Caco-2 (cell line): ENCODE results near the gene MAP4K4. TPM values are rescaled to one million over a fixed set of nuclear protein-coding genes. Genes with fewer than 3 reads are reported as not detected.

Experiments used
- BruUV-seq: library from RNA; stranded (reverse); fragments of 400-500 nt; replicated peaks from 2 replicates; lab custom pipeline; 2021; lab: Mats Ljungman, UMichigan
- CTCF ChIA-PET: fragments of 300-600 bp; sonication (Branson Sonifier 250); formaldehyde crosslinking; loops from one replicate; lab custom pipeline; 2022; ENCODE audit warnings: antibody characterized with exemption; lab: Charles Lee
- POLR2A ChIA-PET: fragments of 300-600 bp; sonication (Branson Sonifier 250); formaldehyde crosslinking; loops from one replicate; lab custom pipeline; 2022; ENCODE audit warnings: antibody characterized with exemption; lab: Charles Lee
- DNase-seq, 2 experiments: peaks; one replicate each; pipeline versions ENCODE4 v3.0.0 to v3.0.0-alpha.2; 2020 to 2022
- H3K27me3 ChIP-seq: replicated peaks from 2 replicates; pipeline ENCODE4 v1.6.0; 2011; ENCODE audit warnings: low read length; ENCODE audit not compliant: control insufficient read depth, insufficient read depth
- H3K36me3 ChIP-seq: 2 replicates; pipeline ENCODE4 v1.5.1; 2011; ENCODE audit warnings: low read length; ENCODE audit not compliant: control insufficient read depth, insufficient read depth
- H3K4me1 ChIP-seq: fragments of 250-450 bp; sonication (Bioruptor Pico); 2 replicates; pipeline ENCODE4 v1.5.1; 2020; ENCODE audit warnings: mild to moderate bottlenecking
- H3K4me3 ChIP-seq: 2 replicates; pipeline ENCODE4 v1.5.1; 2011; ENCODE audit warnings: low read depth, mild to moderate bottlenecking, control low read depth, low read length
- H3K9me3 ChIP-seq: fragments of 250-450 bp; sonication (Bioruptor Pico); 2 replicates; pipeline ENCODE4 v1.5.1; 2020; ENCODE audit warnings: mild to moderate bottlenecking, moderate library complexity
- H3K27ac Mint-ChIP-seq: one replicate; pipeline ENCODE4 v1.8.0; 2022; ENCODE audit warnings: mixed read lengths; ENCODE audit not compliant: unreplicated experiment
- H3K27me3 Mint-ChIP-seq: one replicate; pipeline ENCODE4 v1.8.0; 2022; ENCODE audit warnings: mixed read lengths; ENCODE audit not compliant: insufficient read depth, unreplicated experiment
- H3K36me3 Mint-ChIP-seq: one replicate; pipeline ENCODE4 v1.8.0; 2022; ENCODE audit warnings: mild to moderate bottlenecking, mixed read lengths; ENCODE audit not compliant: insufficient read depth, unreplicated experiment
- H3K4me1 Mint-ChIP-seq: one replicate; pipeline ENCODE4 v1.8.0; 2022; ENCODE audit warnings: low read depth, mixed read lengths; ENCODE audit not compliant: unreplicated experiment
- H3K4me3 Mint-ChIP-seq: one replicate; pipeline ENCODE4 v1.8.0; 2022; ENCODE audit warnings: mild to moderate bottlenecking, moderate library complexity, mixed read lengths; ENCODE audit not compliant: unreplicated experiment
- H3K9me3 Mint-ChIP-seq: one replicate; pipeline ENCODE4 v1.8.0; 2022; ENCODE audit warnings: mixed read lengths; ENCODE audit not compliant: unreplicated experiment
- CTCF ChIP-seq, 2 experiments: fragments of 200-600 bp in 1 of 2; IDR thresholded peaks; 1 replicate in 1 of 2; 2 replicates in 1 of 2; pipeline versions ENCODE4 v1.5.1 to v1.8.0; 2011 to 2022; ENCODE audit warnings: antibody characterized with exemption in 1 of 2, control low read depth in 1 of 2, inconsistent platforms in 1 of 2, low read depth in 1 of 2, low read length in 1 of 2, mild to moderate bottlenecking in 1 of 2, moderate library complexity in 1 of 2; ENCODE audit not compliant: insufficient read depth in 1 of 2, severe bottlenecking in 1 of 2, unreplicated experiment in 1 of 2
- intact Hi-C: fragments of 100-400 bp; cut with micrococcal nuclease; formaldehyde crosslinking; loops from one replicate; pipeline ENCODE4 v1.10.0; 2022; ENCODE audit not compliant: unreplicated experiment
- total RNA-seq: library from RNA; stranded (reverse); gene quantifications from 2 replicates; pipeline ENCODE4 v1.2.3, GENCODE V29; 2022

MAP4K4 gene
- total RNA-seq, 1 experiment from 2014 or later = 257 TPM

DNA sequence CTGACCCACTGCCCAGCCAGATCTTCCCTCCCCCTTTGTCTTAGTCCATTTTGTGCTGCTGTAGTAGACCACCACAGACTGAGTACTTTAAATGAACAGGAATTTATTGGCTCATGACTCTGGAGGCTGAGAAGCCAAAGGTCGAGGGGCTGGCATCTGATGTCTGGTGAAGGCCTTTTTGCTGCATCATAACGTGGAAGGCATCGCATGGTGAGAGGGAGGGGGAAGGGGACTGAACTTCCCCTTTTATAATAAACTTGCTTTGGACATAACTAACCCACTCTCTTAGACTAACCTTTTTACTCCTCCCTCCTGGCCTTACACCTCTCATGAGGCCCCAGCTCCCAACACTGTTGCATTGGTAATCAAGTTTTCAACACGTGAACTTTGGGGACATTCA lies 83.8 kb downstream of the MAP4K4 start:
- no peaks in the 10 kb centered on the region for H3K9me3 ChIP-seq
- Mint-ChIP-seq H3K4me3 (no peak overlapping the region), H3K27me3 (no peaks in the 10 kb centered on the region), H3K9me3 (no peaks in the 10 kb centered on the region), H3K36me3 (peaks cover 48% of the 10 kb centered on the region), H3K27ac (no peak overlapping the region), H3K4me1 (peaks cover 44% of the 10 kb centered on the region)
- DNase-seq = no peak
- intact Hi-C loops = no loop called here
- no peak overlapping the region for H3K4me3 ChIP-seq
- ChIA-PET POLR2A (no interaction called here), CTCF (no interaction called here)
- no TSS peak for BruUV-seq
- no peak for TF ChIP-seq CTCF (IDR thresholded peaks at IDR 0.05; ENCODE audit: insufficient read depth in 1 of 2, low read depth in 1 of 2, low read length in 1 of 2, severe bottlenecking in 1 of 2, unreplicated experiment in 1 of 2)
- no peaks in the 10 kb centered on the region for H3K27me3 ChIP-seq
- H3K4me1 ChIP-seq = peaks cover 33% of the 10 kb centered on the region
- no peaks in the 10 kb centered on the region for H3K36me3 ChIP-seq

- no peak overlapping the region for H3K4me3 ChIP-seq
- Mint-ChIP-seq H3K4me3 (no peak overlapping the region), H3K9me3 (no peaks in the 10 kb centered on the region), H3K4me1 (peaks cover 44% of the 10 kb centered on the region), H3K27me3 (no peaks in the 10 kb centered on the region), H3K36me3 (peaks cover 53% of the 10 kb centered on the region), H3K27ac (peak overlapping the region; percentile 47)
- peaks cover 33% of the 10 kb centered on the region for H3K4me1 ChIP-seq
- no peak for DNase-seq
- ChIA-PET CTCF (no interaction called here), POLR2A (no interaction called here)
- intact Hi-C loops = no loop called here
- no peak for TF ChIP-seq CTCF (IDR thresholded peaks at IDR 0.05; ENCODE audit: insufficient read depth in 1 of 2, low read depth in 1 of 2, low read length in 1 of 2, severe bottlenecking in 1 of 2, unreplicated experiment in 1 of 2)
- H3K9me3 ChIP-seq = no peaks in the 10 kb centered on the region
- no peaks in the 10 kb centered on the region for H3K36me3 ChIP-seq
- BruUV-seq = no TSS peak
- no peaks in the 10 kb centered on the region for H3K27me3 ChIP-seq
Measured at GRCh38 chr2:101781791-101782426, 84.4 kb downstream of the MAP4K4 start.

GRCh38 chr2:101782427-101782792 lies 84.9 kb downstream of the MAP4K4 start:
- Histone ChIP-seq H3K9me3 (no peaks in the 10 kb centered on the region), H3K4me3 (no peak overlapping the region), H3K36me3 (no peaks in the 10 kb centered on the region), H3K4me1 (peaks cover 33% of the 10 kb centered on the region), H3K27me3 (no peaks in the 10 kb centered on the region)
- H3K36me3 Mint-ChIP-seq = peaks cover 53% of the 10 kb centered on the region
- POLR2A ChIA-PET = no interaction called here
- no TSS peak for BruUV-seq
- H3K27me3 Mint-ChIP-seq = no peaks in the 10 kb centered on the region
- H3K27ac Mint-ChIP-seq = peak overlapping the region; percentile 47
- intact Hi-C loops = no loop called here
- no peaks in the 10 kb centered on the region for H3K9me3 Mint-ChIP-seq
- CTCF ChIA-PET = interaction anchor here (0.6 kb wide), 1 partner anchor 73 kb away, joined by 3 read pairs; no protein-coding TSS in a partner anchor
- no peak overlapping the region for H3K4me3 Mint-ChIP-seq
- TF ChIP-seq CTCF (IDR thresholded peaks at IDR 0.05; ENCODE audit: insufficient read depth in 1 of 2, low read depth in 1 of 2, low read length in 1 of 2, severe bottlenecking in 1 of 2, unreplicated experiment in 1 of 2) = no peak
- DNase-seq = no peak
- H3K4me1 Mint-ChIP-seq = peaks cover 42% of the 10 kb centered on the region
